Stimulated activated CD4-positive, alpha-beta T cell treated with anti-CD3 and anti-CD28 coated beads, Interleukin-2, amount 100 ng/mL, for 4 hours (primary cell): ENCODE data around the gene BAG3.
"Not testable (repeated sequence)": the region's sequence is repeated elsewhere in the genome, so short reads cannot be mapped to it uniquely, and the experiment has no call there.

Experiments used
- DNase-seq: peaks from one replicate; pipeline ENCODE4 v3.0.0-alpha.2; 2020; ENCODE audit warnings: low read depth

Gene BAG3

GRCh38 chr10:119650692-119651513 is at the start of gene BAG3:
Gene BAG3 (plus strand): TSS chr10:119651380. CDS start chr10:119651676, 296 bp downstream.
- DNase-seq: peak; percentile 69

GRCh38 chr10:119602241-119603095 is 48.7 kb upstream of the BAG3 start:
- DNase-seq: no peak

- DNase-seq: no peak
Measured at GRCh38 chr10:119604468-119604867, 46.7 kb upstream of the BAG3 start.

GRCh38 chr10:119608316-119609155 is 42.6 kb upstream of the BAG3 start:
- no peak for DNase-seq

- DNase-seq: no peak
Measured at GRCh38 chr10:119609516-119609915, 41.7 kb upstream of the BAG3 start.

GRCh38 chr10:119611433-119611832 is 39.7 kb upstream of the BAG3 start:
- no peak for DNase-seq

GRCh38 chr10:119613741-119614140 is 37.4 kb upstream of the BAG3 start:
- DNase-seq: no peak

GRCh38 chr10:119614686-119615085 is 36.5 kb upstream of the BAG3 start:
- DNase-seq: no peak

- no peak for DNase-seq
Measured at GRCh38 chr10:119616882-119617570, 34.2 kb upstream of the BAG3 start.

- no peak for DNase-seq
Measured at GRCh38 chr10:119619215-119619614, 32.0 kb upstream of the BAG3 start.

GRCh38 chr10:119619811-119620210 is 31.4 kb upstream of the BAG3 start:
- not testable (repeated sequence) for DNase-seq

GRCh38 chr10:119620241-119621077 is 30.7 kb upstream of the BAG3 start:
- no peak for DNase-seq

- no peak for DNase-seq
Measured at GRCh38 chr10:119621078-119621384, 30.1 kb upstream of the BAG3 start.

- no peak for DNase-seq
Measured at GRCh38 chr10:119625570-119626280, 25.5 kb upstream of the BAG3 start.

- DNase-seq: no peak
Measured at GRCh38 chr10:119630300-119630699, 20.9 kb upstream of the BAG3 start.

GRCh38 chr10:119633538-119634218 is 17.5 kb upstream of the BAG3 start:
- no peak for DNase-seq

- DNase-seq: no peak
Measured at GRCh38 chr10:119634219-119634544, 17.0 kb upstream of the BAG3 start.

- DNase-seq: no peak
Measured at GRCh38 chr10:119637631-119638030, 13.5 kb upstream of the BAG3 start.

GRCh38 chr10:119638982-119639381 is 12.2 kb upstream of the BAG3 start:
- DNase-seq: no peak

- no peak for DNase-seq
Measured at GRCh38 chr10:119640384-119640783, 10.8 kb upstream of the BAG3 start.
